Gastrocnemius medialis (tissue), 4 donors: ENCODE measurements around the gene RFPL4A. TPM values are rescaled to one million over a fixed set of nuclear protein-coding genes. Genes with fewer than 3 reads are reported as not detected.

Experiments used
- ATAC-seq, 2 donors: fragments of 150-250 bp; one replicate each; pipeline ENCODE4 v1.9.1; 2016
- DNase-seq, 2 donors: peaks; one replicate each; pipeline ENCODE4 v3.0.0-alpha.2; 2019
- H3K27ac ChIP-seq, 4 donors: fragments of 200-600 bp; sonication (generic); 1 replicate in 1 of 4; 2 replicates in 3 of 4; pipeline ENCODE4 v1.5.1; 2016 to 2018; ENCODE audit warnings: mild to moderate bottlenecking in 2 of 4, moderate library complexity in 1 of 4
- H3K27me3 ChIP-seq, 3 donors: fragments of 200-600 bp; sonication (generic) in 2 of 3; 1 replicate in 1 of 3; 2 replicates in 2 of 3; pipeline versions ENCODE4 v1.5.1 to v1.6.0; 2016 to 2019; ENCODE audit warnings: mild to moderate bottlenecking in 1 of 3, moderate library complexity in 1 of 3
- H3K36me3 ChIP-seq, 2 donors: fragments of 200-600 bp; sonication (generic) in 1 of 2; one replicate each; pipeline ENCODE4 v1.5.1; 2017 to 2018
- H3K4me1 ChIP-seq, 2 donors: fragments of 200-600 bp; sonication (generic) in 1 of 2; one replicate each; pipeline ENCODE4 v1.5.1; 2016 to 2017; ENCODE audit warnings: mild to moderate bottlenecking in 2 of 2
- H3K4me3 ChIP-seq, 4 donors: fragments of 200-600 bp; sonication (generic) in 3 of 4; 1 replicate in 1 of 4; 2 replicates in 3 of 4; pipeline ENCODE4 v1.5.1; 2016 to 2019; ENCODE audit warnings: mild to moderate bottlenecking in 2 of 4
- H3K9me3 ChIP-seq, 3 donors: fragments of 200-600 bp; sonication (generic) in 2 of 3; 1 replicate in 1 of 3; 2 replicates in 2 of 3; pipeline ENCODE4 v1.5.1; 2016 to 2019
- CTCF ChIP-seq, 5 experiments: fragments of 450-650 bp in 3 of 5; fragments of 200-600 bp in 2 of 5; sonication (generic) in 2 of 5; IDR thresholded peaks in 4 of 5; conservative IDR thresholded peaks in 1 of 5; 1 replicate in 4 of 5; 2 replicates in 1 of 5; pipeline ENCODE4 v1.5.1; 2016 to 2019; ENCODE audit warnings: antibody characterized with exemption in 5 of 5, mild to moderate bottlenecking in 3 of 5, moderate library complexity in 3 of 5
- POLR2A ChIP-seq, 2 donors: fragments of 450-650 bp; IDR thresholded peaks; one replicate each; pipeline ENCODE4 v1.6.1; 2017; ENCODE audit warnings: antibody characterized with exemption in 2 of 2, mild to moderate bottlenecking in 2 of 2, moderate library complexity in 2 of 2
- in situ Hi-C, 4 donors: fragments of 200-750 bp; cut with MboI; loops; one replicate each; pipeline versions ENCODE4 v1.15.0 to v1.8.0; 2017; ENCODE audit warnings: low sequenced_read_pairs in 4 of 4
- intact Hi-C: fragments of 100-400 bp; cut with DNase I; formaldehyde crosslinking; loops from one replicate; pipeline ENCODE4 v1.15.1; 2023; ENCODE audit warnings: low total_unique reads
- total RNA-seq, 4 donors: library from RNA; depleted of rRNA; stranded (reverse); fragments of >200 nt; gene quantifications; one replicate each; pipeline versions ENCODE4 v1.1.0 to v1.2.3, GENCODE V29; 2016

The RFPL4A gene
- total RNA-seq, 4 donors from 2014 or later, result not detected

GRCh38 chr19:55777528-55777927 lies 18.6 kb downstream of the RFPL4A start:
- Histone ChIP-seq H3K27ac (no peak overlapping the region), H3K4me3 (no peak overlapping the region), H3K27me3 (no peaks in the 10 kb centered on the region), H3K9me3 (no peaks in the 10 kb centered on the region), H3K4me1 (no peaks in the 10 kb centered on the region), H3K36me3 (no peaks in the 10 kb centered on the region)
- DNase-seq (no peak), ATAC-seq (no peak)
- no peak for TF ChIP-seq POLR2A (IDR thresholded peaks at IDR 0.05)
- no peak for TF ChIP-seq CTCF (IDR thresholded peaks at IDR 0.05 in 4 of 5, conservative IDR thresholded peaks at IDR 0.05 in 1 of 5)
- intact Hi-C loops (no loop called here), in situ Hi-C loops (no loop called here)

- ATAC-seq (no peak), DNase-seq (no peak)
- intact Hi-C loops (no loop called here), in situ Hi-C loops (no loop called here)
- H3K9me3 ChIP-seq, result no peaks in the 10 kb centered on the region
- no peaks in the 10 kb centered on the region for H3K4me1 ChIP-seq
- TF ChIP-seq CTCF (IDR thresholded peaks at IDR 0.05 in 4 of 5, conservative IDR thresholded peaks at IDR 0.05 in 1 of 5) (no peak), POLR2A (IDR thresholded peaks at IDR 0.05) (no peak)
- H3K4me3 ChIP-seq, result no peak overlapping the region
- no peaks in the 10 kb centered on the region for H3K27me3 ChIP-seq
- H3K36me3 ChIP-seq, result no peaks in the 10 kb centered on the region
- H3K27ac ChIP-seq, result no peak overlapping the region
Measured at GRCh38 chr19:55778331-55778730, 19.4 kb downstream of the RFPL4A start.

- no peak overlapping the region for H3K27ac ChIP-seq
- H3K4me1 ChIP-seq, result no peaks in the 10 kb centered on the region
- intact Hi-C loops, result no loop called here
- DNase-seq (no peak), ATAC-seq (no peak)
- H3K9me3 ChIP-seq, result no peaks in the 10 kb centered on the region
- H3K36me3 ChIP-seq, result no peaks in the 10 kb centered on the region
- H3K27me3 ChIP-seq, result no peaks in the 10 kb centered on the region
- in situ Hi-C loops, result no loop called here
- no peak for TF ChIP-seq POLR2A (IDR thresholded peaks at IDR 0.05)
- TF ChIP-seq CTCF (IDR thresholded peaks at IDR 0.05 in 4 of 5, conservative IDR thresholded peaks at IDR 0.05 in 1 of 5), result no peak
- H3K4me3 ChIP-seq, result no peak overlapping the region
Measured at GRCh38 chr19:55781112-55781511, 22.2 kb downstream of the RFPL4A start.

DNA sequence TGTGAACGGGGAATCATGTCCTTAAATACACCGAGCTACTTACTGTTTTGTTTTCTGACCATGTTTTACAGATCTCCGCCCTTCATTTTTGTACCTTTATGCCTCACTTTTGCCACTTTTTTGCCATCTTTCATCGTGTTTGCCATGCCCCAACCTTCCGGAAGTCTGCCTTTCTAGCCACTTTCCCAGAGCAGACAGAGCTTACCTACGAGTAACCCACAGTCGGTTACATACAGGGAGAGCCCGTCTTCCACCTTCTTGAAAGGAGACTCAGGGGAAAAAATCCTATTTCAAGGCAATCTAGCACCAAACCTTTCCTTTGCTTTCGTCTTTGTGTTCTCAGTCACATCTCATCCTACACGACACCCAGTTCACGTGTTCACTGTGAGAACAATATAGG lies 36.1 kb downstream of the RFPL4A start:
- in situ Hi-C loops, result no loop called here

More for the DNA sequence above, 36.1 kb downstream of the RFPL4A start:
- ATAC-seq, result no peak
- H3K4me1 ChIP-seq, result no peaks in the 10 kb centered on the region
- no peaks in the 10 kb centered on the region for H3K27me3 ChIP-seq
- no peak overlapping the region for H3K4me3 ChIP-seq
- TF ChIP-seq POLR2A (IDR thresholded peaks at IDR 0.05) (no peak), CTCF (IDR thresholded peaks at IDR 0.05 in 4 of 5, conservative IDR thresholded peaks at IDR 0.05 in 1 of 5) (no peak)
- intact Hi-C loops, result no loop called here
- H3K36me3 ChIP-seq, result no peaks in the 10 kb centered on the region
- no peak overlapping the region for H3K27ac ChIP-seq
- DNase-seq, result no peak
- no peaks in the 10 kb centered on the region for H3K9me3 ChIP-seq
